CD4-positive, alpha-beta T cell treated with Interleukin-15 for 4 hours (primary cell): ENCODE data around the gene CARD11.
"Not testable (repeated sequence)": the region's sequence is repeated elsewhere in the genome, so short reads cannot be mapped to it uniquely, and the experiment has no call there.

Experiments used
- DNase-seq: peaks from one replicate; pipeline ENCODE4 v3.0.0-alpha.2; 2020; ENCODE audit warnings: low spot score

Gene CARD11

DNA sequence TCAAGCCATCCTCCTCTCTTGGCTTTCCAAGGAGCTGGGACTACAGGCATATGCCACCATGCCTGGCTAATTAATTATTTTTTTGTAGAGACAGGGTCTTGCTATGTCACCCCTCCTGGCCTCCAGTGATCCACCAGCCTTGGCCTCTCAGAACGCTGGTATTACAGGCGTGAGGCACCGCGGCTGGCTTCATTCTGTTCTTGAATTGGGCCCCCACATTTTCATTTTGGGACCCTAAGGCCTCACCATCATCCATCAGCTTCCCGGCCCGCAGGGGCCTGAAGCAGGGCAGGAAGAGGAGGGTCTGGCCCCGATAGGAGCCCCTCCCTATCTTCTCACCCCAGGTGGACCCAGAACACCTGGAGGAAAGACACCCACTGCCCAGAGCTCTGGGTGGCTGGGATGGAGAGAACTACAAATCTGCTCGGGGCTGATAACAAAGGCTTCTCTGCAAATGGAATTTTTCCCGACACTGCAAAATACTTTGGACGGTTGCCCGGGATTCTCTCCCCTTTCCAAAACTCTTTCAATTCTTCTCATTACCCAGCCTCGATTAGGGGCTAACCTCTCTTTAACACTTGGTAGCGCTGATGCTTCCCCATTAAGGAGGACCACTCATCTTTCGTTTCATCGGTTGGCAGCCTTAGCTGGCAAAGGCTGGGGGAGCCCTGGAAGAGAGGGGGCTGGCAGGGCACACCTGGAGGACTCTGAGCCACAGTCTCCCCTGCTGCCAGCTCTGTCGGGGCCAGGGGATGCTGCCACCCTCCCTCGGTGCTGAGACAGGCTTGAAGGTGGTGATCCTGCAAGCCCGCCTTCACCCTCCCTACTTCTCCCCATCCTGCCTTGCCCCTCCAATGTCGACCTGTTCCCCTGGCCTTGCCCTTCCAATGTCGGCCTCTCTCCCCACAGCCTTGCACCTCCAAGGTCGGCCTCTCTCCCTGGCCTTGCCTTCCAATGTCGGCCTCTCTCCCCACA is 118.5 kb downstream of the CARD11 start:
- DNase-seq = no peak

GRCh38 chr7:2923886-2924574 is 119.6 kb downstream of the CARD11 start:
- DNase-seq = no peak

DNA sequence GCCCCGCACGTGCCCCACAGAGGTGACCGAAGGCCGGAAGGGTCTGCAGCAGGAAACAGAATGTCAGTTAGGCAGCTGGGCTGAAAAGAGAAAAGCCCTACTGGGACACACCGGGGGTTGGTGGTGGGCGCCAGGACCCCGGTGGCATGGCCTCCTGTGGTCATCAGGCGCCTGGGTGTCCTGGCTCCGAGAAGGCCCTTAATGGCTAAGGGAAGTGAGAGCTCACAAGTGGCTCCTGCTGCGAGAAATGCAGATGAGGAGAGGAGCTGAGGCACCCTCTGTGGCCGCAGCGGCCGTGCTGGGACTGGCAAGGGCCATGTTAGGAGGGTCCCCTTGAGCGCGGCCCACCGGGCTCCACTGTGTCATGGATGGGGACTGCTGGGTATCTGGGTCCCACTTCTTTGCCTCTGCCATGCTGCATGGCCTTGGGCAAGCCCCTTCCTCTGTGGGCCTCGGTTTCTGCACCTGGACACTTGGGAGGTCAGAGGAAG is 120.3 kb downstream of the CARD11 start:
- DNase-seq = no peak

DNA sequence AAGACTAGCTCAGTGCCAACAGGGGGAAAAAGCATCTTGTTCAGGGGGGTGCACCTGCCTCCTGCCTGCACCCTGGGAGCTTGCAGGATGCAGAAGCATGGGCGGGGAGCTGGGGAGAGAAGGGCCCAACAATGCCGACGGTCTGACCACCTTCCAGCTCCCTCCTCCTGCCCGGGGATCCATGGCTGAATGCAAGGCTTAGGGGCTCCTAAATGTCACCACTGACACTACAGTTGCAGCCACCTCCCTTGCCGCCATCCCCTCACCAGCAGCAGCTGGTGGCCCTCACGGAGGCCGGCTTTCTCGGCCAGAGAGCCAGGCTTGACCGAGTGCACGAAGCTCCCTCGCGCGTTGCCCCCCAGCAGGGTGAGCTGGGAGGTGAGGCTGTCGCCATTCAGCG is 120.8 kb downstream of the CARD11 start:
- no peak for DNase-seq

GRCh38 chr7:2922348-2922691 is 121.3 kb downstream of the CARD11 start:
- DNase-seq = no peak

DNA sequence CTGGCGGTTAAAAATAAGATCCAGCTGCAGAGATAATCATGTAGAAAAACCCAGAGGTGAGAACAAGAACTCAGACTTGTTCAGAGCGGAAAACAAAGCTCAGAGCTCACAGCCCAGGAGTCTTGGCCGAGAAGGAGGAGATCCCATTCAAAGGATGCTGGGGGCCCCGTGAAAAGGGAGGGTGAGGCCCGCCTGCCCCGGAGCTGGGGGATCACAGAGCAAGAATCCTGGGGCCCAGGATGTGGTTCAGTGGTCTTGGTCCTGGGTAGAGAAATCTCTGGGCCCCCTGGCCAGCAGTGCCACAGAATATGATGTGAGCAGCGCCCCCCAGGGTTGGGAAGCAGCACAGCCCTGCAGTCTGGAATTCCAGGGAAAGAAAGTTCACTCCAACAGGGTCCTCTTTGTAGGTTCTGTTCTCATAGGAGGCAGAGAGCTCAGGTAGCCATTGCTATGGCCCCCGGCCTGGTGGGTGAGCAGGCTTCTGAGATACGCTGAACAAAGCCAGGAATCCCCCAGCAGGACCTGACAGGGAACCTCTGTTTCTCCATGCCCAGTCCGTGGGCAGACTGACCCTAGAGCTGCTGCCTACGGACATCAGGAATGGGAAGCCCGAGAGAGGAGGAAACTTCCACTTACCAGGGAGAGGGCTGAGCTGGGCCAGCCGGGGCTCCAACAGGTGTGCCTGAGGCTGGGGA is 121.9 kb downstream of the CARD11 start:
- DNase-seq = no peak

- DNase-seq = no peak
Measured at GRCh38 chr7:2920956-2921652, 122.6 kb downstream of the CARD11 start.

DNA sequence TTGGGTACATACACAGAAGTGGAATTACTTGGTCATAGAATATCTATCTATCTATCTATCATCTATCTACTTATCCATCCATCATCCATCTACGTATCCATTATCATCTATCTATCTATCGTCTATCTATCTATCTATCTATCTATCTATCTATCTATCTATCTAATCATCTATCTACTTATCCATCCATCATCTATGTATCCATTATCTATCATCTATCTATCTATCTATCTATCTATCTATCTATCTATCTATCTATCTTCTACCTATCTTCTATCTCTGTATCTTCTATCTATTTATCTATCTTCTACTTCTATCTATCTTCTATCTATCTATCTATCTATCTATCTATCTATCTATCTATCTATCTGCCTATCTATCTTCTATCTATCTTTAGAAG is 123.2 kb downstream of the CARD11 start:
- not testable (repeated sequence) for DNase-seq

DNA sequence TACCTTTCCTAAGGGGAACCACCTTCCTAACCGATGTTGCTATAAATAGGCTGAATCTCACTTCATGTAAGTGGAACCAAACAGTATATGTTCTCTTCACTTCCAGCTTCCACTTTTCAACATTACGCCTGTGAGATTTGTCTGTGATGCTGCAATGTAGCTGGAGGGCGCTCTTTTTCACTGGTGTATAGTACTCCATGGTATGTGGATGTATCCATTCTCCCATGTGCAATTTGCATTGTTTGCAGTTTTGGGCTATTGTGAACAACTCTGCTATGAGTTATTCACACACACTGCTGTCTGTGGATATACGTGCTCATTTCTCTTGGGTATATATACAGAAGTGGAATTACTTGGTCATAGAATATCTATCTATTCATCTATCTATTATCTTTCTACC is 123.6 kb downstream of the CARD11 start:
- no peak for DNase-seq

- DNase-seq = no peak
Measured at GRCh38 chr7:2919256-2919655, 124.4 kb downstream of the CARD11 start.

DNA sequence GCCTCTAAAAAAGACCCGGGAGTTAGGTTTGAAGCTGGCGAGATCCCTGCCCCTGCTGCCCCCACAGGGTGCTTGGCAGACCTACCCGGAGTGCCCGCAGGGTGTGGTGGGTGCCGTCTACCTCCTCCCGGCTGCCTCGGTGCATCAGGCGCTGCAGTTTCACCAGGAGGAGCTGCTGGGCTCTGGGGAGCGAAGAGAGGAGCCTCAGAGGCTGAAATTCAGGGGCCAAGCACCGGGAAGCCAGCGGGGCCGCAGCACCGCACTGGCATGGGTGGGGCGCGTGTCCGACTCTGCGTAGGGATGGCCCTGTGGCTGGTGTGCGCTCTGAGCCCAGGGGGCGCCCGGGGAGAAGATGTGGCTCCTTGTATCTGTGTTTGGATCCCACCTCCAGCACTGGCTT is 125.3 kb downstream of the CARD11 start:
- DNase-seq = no peak

DNA sequence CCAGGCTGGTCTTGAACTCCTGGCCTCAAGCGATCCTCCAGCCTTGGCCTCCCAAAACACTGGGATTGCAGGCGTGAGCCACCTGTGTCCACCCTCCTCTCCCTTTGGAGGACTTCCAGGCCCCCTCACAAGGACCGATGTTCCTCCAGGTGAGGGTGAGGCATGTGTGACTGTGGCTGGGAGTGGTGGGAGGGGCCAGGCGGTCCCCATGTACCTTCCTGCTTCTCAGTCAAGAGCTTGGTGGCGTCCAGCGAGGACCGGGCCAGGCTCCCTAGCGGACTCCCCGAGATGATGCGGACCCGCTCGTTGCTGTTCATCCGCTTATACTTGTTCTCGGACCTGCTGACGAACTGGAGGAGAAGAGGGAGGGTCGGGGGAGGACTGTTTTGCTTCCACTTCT is 128.6 kb downstream of the CARD11 start:
- DNase-seq = no peak

- no peak for DNase-seq
Measured at GRCh38 chr7:2913760-2914387, 129.8 kb downstream of the CARD11 start.

- DNase-seq = no peak
Measured at GRCh38 chr7:2912684-2913439, 130.8 kb downstream of the CARD11 start.

DNA sequence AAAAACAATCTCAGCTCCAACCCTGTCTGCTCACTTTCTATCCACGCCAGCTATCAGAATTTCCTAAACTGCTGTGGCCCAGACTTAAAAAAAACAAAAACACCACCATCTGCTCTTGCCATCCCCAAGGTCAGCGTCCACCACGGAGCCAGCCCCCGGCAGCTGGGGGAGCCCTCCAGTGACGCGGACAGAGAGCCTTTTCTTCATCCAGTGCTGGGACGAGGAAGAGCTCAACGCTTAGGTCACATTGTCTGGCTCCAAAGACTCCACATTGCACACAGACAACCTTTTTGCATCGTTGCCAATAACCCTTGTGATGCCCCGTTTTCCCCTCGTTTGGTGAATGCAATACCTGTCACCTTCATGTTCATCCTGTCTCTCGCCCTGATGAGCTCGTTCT is 132.2 kb downstream of the CARD11 start:
- DNase-seq = no peak

DNA sequence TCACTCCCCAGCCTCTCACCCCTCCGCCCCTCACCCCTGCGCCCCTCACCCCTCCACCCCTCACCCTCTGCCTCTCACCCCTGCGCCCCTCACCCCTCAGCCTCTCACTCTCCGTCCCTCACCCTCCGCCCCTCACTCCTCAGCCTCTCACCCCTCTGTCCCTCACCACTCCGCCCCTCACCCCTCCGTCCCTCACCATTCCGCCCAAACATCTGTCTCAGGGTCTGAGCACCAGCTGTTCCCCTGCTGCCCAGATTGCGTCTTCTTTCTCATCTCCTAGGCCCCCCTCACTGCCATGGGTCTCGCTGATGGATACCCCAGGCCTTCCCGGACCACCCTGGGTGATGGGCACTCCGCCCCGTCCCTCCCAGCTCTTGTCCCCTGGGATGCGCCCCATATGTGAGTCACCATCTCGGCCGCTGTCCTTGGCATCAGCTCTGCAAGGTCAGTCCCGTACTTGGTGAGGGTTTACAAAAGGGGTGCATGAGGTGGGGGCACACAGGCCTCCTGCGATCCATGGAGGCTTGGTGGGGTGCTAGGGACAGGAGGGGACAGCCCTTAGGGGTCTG is 134.1 kb downstream of the CARD11 start:
- no peak for DNase-seq

DNA sequence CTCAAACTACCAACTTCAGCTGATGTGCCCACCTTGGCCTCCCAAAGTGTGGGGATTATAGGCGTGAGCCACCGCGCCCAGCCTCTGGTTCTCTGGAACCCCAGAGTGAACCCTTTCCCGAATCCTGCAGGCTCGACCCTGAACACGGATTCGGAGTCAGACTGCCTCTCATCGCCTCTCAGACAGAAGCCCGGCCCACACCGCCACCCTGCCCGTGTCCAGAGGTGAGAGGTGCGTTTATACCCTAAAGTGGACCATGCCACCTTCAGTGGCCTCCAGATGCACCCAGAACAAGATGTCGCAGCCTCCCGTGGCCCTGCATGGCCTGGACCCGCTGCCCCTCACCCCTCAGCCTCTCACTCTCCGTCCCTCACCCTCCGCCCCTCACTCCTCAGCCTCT is 134.6 kb downstream of the CARD11 start:
- DNase-seq = no peak

DNA sequence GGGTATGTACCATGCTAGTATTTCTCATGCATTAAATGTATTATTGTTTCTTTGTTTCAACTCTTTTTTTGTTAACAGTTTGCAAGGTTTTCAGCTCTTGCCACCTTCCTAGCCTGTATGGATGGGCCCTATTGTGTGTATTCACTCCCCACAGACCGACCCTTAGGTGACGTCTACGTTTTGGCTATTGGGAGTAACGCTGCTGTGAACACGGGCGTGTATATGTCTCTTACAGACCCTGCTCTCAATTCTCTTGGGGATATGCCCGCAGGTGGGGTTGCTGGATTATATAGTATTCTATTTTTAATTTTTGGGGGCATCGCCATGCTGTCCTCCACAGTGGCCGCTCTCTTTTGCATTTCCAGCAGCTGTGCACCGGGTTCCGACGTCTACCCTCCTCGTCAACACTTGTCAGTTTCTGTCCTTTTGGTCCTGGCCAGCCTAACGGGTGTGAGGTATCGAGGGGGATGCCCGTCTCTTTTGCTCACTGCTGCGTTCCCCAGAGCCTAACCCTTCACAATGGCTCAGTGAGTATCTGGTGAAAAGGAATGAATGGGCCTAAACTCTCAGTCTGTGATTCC is 135.5 kb downstream of the CARD11 start:
- no peak for DNase-seq

DNA sequence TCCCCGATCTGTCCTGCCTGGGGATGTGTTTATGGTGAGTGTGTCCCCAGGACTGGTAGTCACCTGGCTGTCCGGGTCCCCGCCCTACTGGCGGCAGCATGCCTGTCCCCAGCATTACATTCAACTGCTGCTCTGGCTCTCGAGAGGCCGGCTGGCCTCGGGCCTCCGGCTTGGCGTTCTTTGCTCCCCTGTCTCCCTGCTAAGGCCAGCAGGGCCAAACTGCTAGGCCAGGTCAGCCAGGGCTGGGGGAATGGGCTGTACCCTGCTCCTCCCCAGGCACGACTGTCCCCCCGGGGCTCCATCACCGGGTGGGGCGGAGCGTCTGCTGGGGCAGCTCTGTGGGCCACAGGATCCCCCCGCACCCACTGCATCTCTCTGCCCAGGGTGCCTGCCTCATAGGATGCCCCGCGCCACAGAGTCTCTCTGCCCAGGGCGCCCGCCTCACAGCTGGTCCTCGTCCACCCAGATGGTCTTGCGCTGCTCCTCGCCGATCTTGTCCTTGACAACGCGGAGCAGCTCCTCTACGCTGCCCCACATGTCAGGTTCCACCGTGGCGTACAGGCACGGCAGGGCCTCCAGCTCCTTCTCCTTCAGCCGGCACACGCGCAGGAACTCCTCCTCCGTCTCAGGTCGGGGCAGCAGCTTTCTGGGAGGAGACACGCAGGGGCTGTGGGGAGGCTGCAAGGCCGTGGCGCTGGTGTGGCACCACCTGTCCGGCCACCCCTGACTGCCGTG is 137.3 kb downstream of the CARD11 start:
- DNase-seq = no peak
